Heart right ventricle (tissue), 16 donors: ENCODE measurements around the gene ATP5F1C. TPM values are rescaled to one million over a fixed set of nuclear protein-coding genes. Genes with fewer than 3 reads are reported as not detected.

ENCODE experiments used
- ATAC-seq, 8 donors: fragments of 200-7000 bp; cut with Tn5 transposase; one replicate each; pipeline ENCODE4 v1.9.1; 2020; ENCODE audit warnings: mild to moderate bottlenecking in 8 of 8, moderate library complexity in 8 of 8, moderate number of reproducible peaks in 1 of 8
- DNase-seq, 2 donors: peaks; one replicate each; pipeline ENCODE4 v3.0.0-alpha.2; 2020
- H3K27ac ChIP-seq, 10 donors: fragments of 200-600 bp; sonication (generic) in 2 of 10; one replicate each; pipeline versions ENCODE4 v1.5.0 to v1.8.0; 2020 to 2022; ENCODE audit warnings: mild to moderate bottlenecking in 3 of 10
- H3K27me3 ChIP-seq, 7 donors: fragments of 200-600 bp; one replicate each; pipeline ENCODE4 v1.8.0; 2021 to 2022; ENCODE audit warnings: mild to moderate bottlenecking in 2 of 7
- H3K36me3 ChIP-seq, 9 donors: fragments of 200-600 bp; sonication (generic) in 1 of 9; one replicate each; pipeline versions ENCODE4 v1.5.0 to v1.8.0; 2020 to 2022; ENCODE audit warnings: mild to moderate bottlenecking in 2 of 9
- H3K4me1 ChIP-seq, 9 donors: fragments of 200-600 bp; sonication (generic) in 1 of 9; one replicate each; pipeline versions ENCODE4 v1.5.0 to v1.8.0; 2020 to 2022; ENCODE audit warnings: mild to moderate bottlenecking in 4 of 9
- H3K4me3 ChIP-seq, 10 donors: fragments of 200-600 bp; sonication (generic) in 2 of 10; one replicate each; pipeline versions ENCODE4 v1.5.0 to v1.8.0; 2020 to 2022; ENCODE audit warnings: mild to moderate bottlenecking in 7 of 10, moderate library complexity in 2 of 10
- H3K9me3 ChIP-seq, 11 donors: fragments of 200-600 bp in 10 of 11; sonication (generic) in 2 of 11; one replicate each; pipeline versions ENCODE4 v1.5.0 to v1.8.0; 2013 to 2022; ENCODE audit warnings: mild to moderate bottlenecking in 2 of 11, control low read depth in 1 of 11, moderate library complexity in 1 of 11
- CTCF ChIP-seq, 9 donors: fragments of 200-600 bp; sonication (generic) in 2 of 9; IDR thresholded peaks; one replicate each; pipeline versions ENCODE4 v1.5.0 to v1.8.0; 2021 to 2022; ENCODE audit warnings: antibody characterized with exemption in 9 of 9, mild to moderate bottlenecking in 5 of 9, moderate library complexity in 1 of 9
- WGBS, 2 donors: extraction: QIAGEN DNeasy Blood & Tissue Kit; methylation state at CpG; one replicate each; pipeline ENCODE4 v1.1.7; 2013; ENCODE audit warnings: inconsistent platforms in 1 of 2; 5-methylcytosine and 5-hydroxymethylcytosine counted together
- intact Hi-C, 10 donors: fragments of 100-400 bp; cut with DNase I; formaldehyde crosslinking; loops; one replicate each; pipeline versions ENCODE4 v1.11.1 to v1.14.2; 2022
- polyA plus RNA-seq, 2 donors: library from polyadenylated mRNA; stranded (reverse); fragments of 200-250 nt; gene quantifications; one replicate each; pipeline ENCODE4 v1.2.3, GENCODE V29; 2013
- total RNA-seq, 10 donors: library from RNA; stranded (reverse); fragmentation: NEBNext Ultra II Directional in 3 of 10; extraction: Animal tissue kit (Norgen Biotek cat#: 25700) in 3 of 10; gene quantifications; one replicate each; pipeline versions ENCODE4 v1.2.1 to v1.2.4, GENCODE V29; 2021 to 2023
- donor health status: Arrhythmogenic right ventricular cardiomyopathy.
- donor health status: ischemic (EF 13 %, LVEDD 7.1; RV severe dilation, severe dysfunction).
- donor health status: healthy with polysubstance abuse.
- donor health status: DM: no; HTN: yes; CAD: no.
- donor health status: DM: no; HTN: no; CAD: no.
- donor health status: ischemic (EF 25% LVEDD 6.9; RV normal size, moderate dysfunction).
- donor health status: ischemic (EF 25% LVEDD 5.7; RV mildly dilated, moderate dysfunction).
- donor health status: healthy.
- donor health status: DM: yes; HTN: yes; CAD: no.
- donor health status: Ischemic cardiomyopathy.
- donor health status: ischemic (EF 35%, LVEDD 5.7; RV mildly dilated, moderate dysfunction).
- donor health status: nonischemic (EF 11% LVEDD 7.7; RV severe dilation, severe dysfunction).
- donor health status: DM: yes; HTN: yes; CAD: no.
- donor health status: PGD.
- donor health status: ischemic (EF 29% LVEDD 5.4; RV normal size, mild dysfunction).
- donor health status: nonischemic (EF 23%, LVEDD 6.1; RV moderate dilation, normal function).

Gene ATP5F1C
- total and polyA plus RNA-seq, 12 donors: 561 to 1,131 (median 770) TPM

- intact Hi-C loops: no loop called here
Observed at GRCh38 chr10:7804216-7804615, 16.2 kb downstream of the ATP5F1C start.

GRCh38 chr10:7804741-7805140, 16.8 kb downstream of the ATP5F1C start:
- Histone ChIP-seq H3K27me3 (no peaks in the 10 kb centered on the region), H3K27ac (no peak overlapping the region), H3K36me3 (peaks cover 6 to 100% (median 85%) of the 10 kb centered on the region in 9 donors), H3K4me3 (no peak overlapping the region), H3K9me3 (no peaks in the 10 kb centered on the region), H3K4me1 (peaks cover 0 to 24% (median 9%) of the 10 kb centered on the region in 9 donors)
- peak in 1 of 8 donors; percentile 18 for ATAC-seq
- WGBS, 2 donors: 49 to 58% methylated on average over 2 of the region's 2 CpGs
- intact Hi-C loops: no loop called here
- no peak for DNase-seq
- no peak for TF ChIP-seq CTCF (IDR thresholded peaks at IDR 0.05)

More at GRCh38 chr10:7804216-7804615, 16.2 kb downstream of the ATP5F1C start:
- 77 to 80% methylated on average over 6 of the region's 6 CpGs for WGBS, 2 donors
- H3K4me1 ChIP-seq: peaks cover 0 to 24% (median 9%) of the 10 kb centered on the region in 9 donors
- TF ChIP-seq CTCF (IDR thresholded peaks at IDR 0.05): no peak
- no peaks in the 10 kb centered on the region for H3K27me3 ChIP-seq
- DNase-seq (no peak), ATAC-seq (peak in 2 of 8 donors; percentile 16 to 32)
- H3K27ac ChIP-seq: no peak overlapping the region
- H3K9me3 ChIP-seq: no peaks in the 10 kb centered on the region
- peaks cover 6 to 100% (median 90%) of the 10 kb centered on the region in 9 donors for H3K36me3 ChIP-seq
- no peak overlapping the region for H3K4me3 ChIP-seq

GRCh38 chr10:7808686-7809267, 20.8 kb downstream of the ATP5F1C start:
- TF ChIP-seq CTCF (IDR thresholded peaks at IDR 0.05): no peak
- DNase-seq (no peak), ATAC-seq (peak in 1 of 8 donors; percentile 16)
- WGBS, 2 donors: 77 to 79% methylated on average over 4 of the region's 4 CpGs
- Histone ChIP-seq H3K4me1 (peaks cover 0 to 16% (median 9%) of the 10 kb centered on the region in 9 donors), H3K36me3 (peaks cover 0 to 63% (median 46%) of the 10 kb centered on the region in 9 donors), H3K9me3 (no peaks in the 10 kb centered on the region), H3K4me3 (no peak overlapping the region), H3K27ac (no peak overlapping the region), H3K27me3 (no peaks in the 10 kb centered on the region)
- intact Hi-C loops: no loop called here

GRCh38 chr10:7810443-7810842, 22.5 kb downstream of the ATP5F1C start:
- ATAC-seq: peak in 3 of 8 donors; percentile 10 to 14 (median 11)
- intact Hi-C loops: no loop called here
- WGBS, 2 donors: 71 to 76% methylated on average over 7 of the region's 7 CpGs

More at GRCh38 chr10:7810443-7810842, 22.5 kb downstream of the ATP5F1C start:
- no peak for DNase-seq
- H3K4me3 ChIP-seq: no peak overlapping the region
- no peak overlapping the region for H3K27ac ChIP-seq
- H3K27me3 ChIP-seq: no peaks in the 10 kb centered on the region
- TF ChIP-seq CTCF (IDR thresholded peaks at IDR 0.05): no peak
- H3K4me1 ChIP-seq: no peaks in the 10 kb centered on the region
- no peaks in the 10 kb centered on the region for H3K9me3 ChIP-seq
- peaks cover 0 to 46% (median 30%) of the 10 kb centered on the region in 9 donors for H3K36me3 ChIP-seq
